CD4-positive, alpha-beta T cell treated with Interferon gamma for 1 hour (primary cell): ENCODE data around the gene BTBD17.
"Not testable (repeated sequence)": the region's sequence is repeated elsewhere in the genome, so short reads cannot be mapped to it uniquely, and the experiment has no call there.

Source experiments
- DNase-seq: peaks from one replicate; pipeline ENCODE4 v3.0.0-alpha.2; 2020

The BTBD17 gene, protein sequence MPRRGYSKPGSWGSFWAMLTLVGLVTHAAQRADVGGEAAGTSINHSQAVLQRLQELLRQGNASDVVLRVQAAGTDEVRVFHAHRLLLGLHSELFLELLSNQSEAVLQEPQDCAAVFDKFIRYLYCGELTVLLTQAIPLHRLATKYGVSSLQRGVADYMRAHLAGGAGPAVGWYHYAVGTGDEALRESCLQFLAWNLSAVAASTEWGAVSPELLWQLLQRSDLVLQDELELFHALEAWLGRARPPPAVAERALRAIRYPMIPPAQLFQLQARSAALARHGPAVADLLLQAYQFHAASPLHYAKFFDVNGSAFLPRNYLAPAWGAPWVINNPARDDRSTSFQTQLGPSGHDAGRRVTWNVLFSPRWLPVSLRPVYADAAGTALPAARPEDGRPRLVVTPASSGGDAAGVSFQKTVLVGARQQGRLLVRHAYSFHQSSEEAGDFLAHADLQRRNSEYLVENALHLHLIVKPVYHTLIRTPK

DNA sequence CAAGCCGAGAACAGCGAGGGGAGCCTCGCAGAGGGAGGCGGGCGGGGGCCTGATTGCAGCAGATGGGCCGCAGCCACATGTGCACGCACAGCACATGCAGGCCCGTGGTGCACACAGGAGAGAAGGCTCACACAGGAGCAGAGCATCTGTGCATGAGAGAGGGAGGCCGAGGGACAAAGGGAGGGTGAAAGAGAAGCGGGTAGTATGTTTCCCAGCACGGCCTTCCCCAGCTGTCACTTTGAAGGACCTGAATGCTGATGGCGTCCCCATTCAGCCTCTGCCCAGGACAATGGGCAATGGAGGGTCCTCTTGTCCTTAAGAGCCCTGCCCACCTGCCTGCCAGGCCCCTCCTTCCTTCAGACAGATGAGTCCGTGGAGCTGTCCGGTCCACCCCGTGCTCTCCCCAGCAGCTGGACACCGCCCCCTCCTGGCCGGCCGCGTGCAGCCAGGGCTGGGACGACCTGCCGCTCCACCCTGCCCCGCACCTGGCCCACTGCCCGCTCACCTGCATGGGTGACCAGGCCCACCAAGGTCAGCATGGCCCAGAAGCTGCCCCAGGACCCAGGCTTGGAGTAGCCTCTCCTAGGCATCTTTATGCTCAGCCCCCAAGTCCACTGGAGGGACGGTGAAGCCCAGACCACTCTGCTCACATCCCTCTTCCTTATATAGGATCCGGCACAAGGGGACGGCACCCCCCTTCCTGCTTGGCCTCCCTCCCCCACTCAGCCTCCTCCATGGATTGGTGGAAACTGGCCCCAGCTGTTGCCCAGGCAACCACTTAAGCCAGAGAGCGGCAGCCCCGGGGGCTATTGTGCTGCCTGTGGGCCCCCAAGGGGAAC is at the start of gene BTBD17:
Gene BTBD17, minus strand, starts transcription at position 639 of the 839 bp plus-strand sequence. Its CDS starts 49 bp downstream, at position 590.
- peak; percentile 11 for DNase-seq

DNA sequence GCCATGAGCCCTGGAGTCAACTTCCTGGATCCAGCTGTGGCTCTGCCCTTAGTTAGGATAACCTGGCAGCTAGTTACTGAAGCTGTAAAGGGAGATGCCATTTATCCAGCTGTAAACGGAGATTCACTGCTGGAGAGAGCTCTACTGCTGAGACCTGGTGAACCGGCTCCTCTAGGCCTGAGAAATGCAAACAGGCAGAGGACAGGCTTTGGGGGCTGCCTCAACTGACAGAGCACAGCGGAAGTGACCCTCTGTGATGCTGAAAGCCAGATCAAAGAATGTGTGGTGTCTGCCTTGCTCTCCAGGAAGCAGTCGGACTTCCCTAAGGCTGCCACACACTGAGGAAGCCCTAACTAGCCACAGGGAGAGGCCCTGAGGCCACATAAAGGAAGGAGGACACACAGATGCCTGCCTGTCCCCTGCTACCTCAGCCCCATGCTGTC is 48.4 kb upstream of the BTBD17 start:
- no peak for DNase-seq

DNA sequence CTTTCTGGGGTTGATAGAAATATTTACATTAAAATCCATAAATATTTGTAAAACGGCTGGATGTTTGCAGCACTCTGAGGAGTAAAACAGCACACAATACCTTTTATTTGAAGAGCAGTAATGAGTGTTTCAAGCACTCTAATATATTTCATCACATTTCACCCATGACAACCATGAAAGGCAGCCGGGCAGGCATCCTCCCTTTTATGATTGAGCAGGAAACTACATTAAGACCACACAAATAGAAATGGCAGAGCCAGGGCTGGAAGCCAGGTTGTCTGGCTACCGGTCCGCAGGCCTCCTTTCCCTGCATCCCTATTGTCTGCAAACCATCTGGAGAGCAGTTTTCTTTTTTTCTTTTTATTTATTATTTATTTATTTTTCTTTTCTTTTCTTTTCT is 47.1 kb upstream of the BTBD17 start:
- no peak for DNase-seq

DNA sequence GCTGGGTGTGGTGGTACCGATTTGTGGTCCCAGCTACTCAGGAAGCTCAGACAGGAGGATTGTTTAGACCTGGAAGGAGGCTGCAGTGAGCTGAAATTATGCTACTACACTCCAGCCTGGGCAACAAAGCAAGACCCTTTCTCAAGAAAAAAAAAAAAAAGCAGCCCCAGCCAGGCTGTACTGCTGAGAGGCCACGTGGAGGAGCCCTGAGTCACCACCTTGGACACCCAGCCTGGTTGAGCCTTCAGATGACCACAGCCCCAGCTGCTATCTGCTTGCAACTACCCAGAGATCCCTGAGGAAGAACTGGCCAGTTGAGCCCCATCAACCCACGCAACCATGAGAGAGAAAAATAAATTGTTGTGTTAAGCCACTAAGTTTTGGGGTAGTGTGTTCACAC is 46.6 kb upstream of the BTBD17 start:
- DNase-seq = no peak

DNA sequence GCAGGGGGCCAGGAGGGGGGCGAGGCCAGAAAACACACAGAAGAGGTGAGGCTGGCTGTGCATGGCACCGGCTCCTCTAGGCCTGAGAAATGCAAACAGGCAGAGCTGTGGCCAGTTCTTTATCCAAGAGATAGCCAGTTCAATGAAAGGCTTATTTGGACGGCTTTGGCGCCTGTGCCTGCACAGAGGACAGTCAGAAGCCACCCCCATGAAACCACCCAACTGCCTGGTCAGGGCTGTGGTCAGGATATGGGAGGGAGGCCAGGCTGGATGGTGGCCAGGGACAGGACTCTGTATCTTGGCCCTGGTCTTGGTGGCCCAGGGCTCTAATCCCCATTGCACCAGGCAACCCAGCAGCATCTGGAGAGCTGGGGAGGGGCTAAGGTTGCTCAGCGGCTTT is 45.7 kb upstream of the BTBD17 start:
- no peak for DNase-seq

DNA sequence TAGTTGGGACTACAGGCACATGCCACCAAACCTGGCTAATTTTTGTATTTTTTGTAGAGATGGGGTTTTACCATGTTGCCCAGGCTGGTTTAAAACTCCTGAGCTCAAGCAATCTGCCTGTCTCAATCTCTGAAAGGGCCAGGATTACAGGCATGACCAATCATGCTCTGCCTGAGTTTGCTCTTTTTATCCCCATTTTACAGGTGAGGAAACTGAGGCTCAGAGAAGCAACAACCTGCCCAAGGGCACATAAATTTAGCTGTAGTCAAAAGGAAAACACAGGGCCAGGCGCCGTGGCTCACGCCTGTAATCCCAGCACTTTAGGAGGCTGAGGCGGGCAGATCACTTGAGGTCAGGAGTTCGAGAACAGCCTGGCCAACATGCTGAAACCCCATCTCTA is 43.6 kb upstream of the BTBD17 start:
- not testable (repeated sequence) for DNase-seq

DNA sequence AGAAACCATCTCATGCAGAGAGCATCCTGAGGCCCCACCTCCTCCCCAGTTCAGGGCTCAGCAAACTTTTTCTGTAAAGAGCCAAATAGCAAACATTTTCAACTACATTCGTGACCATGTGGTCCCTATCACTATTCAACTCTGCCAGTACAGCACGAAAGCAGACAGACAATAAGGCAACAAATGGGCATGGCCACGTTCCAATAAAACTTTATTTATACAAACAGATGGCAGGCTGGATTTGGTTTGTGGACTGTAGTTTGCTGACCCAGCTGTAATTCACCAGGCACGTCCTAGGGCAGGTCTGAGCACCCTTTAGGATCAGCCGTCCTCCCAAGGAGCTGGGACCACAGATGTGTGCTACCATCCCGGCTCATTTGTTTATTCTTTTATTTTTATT is 43.1 kb upstream of the BTBD17 start:
- no peak for DNase-seq

DNA sequence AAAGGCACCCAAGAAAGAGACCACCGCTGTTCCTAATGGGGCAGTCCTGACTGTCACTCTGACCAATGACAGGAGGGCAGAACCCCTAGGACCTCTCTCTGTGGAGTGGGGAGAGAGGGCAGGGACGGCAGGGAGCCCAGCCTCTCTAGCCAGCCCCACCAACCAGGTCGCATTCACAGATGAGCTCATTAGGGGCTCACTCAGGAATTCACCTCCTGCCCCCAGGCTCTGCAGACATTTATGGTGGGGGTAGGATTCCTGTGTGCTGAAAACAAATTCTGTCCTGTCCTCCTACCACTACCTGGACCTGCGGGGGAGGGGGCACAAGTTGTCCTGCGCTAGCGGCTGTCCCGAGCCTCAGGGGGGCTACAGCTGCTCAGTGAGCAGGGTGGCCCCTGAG is 42.5 kb upstream of the BTBD17 start:
- DNase-seq = no peak

DNA sequence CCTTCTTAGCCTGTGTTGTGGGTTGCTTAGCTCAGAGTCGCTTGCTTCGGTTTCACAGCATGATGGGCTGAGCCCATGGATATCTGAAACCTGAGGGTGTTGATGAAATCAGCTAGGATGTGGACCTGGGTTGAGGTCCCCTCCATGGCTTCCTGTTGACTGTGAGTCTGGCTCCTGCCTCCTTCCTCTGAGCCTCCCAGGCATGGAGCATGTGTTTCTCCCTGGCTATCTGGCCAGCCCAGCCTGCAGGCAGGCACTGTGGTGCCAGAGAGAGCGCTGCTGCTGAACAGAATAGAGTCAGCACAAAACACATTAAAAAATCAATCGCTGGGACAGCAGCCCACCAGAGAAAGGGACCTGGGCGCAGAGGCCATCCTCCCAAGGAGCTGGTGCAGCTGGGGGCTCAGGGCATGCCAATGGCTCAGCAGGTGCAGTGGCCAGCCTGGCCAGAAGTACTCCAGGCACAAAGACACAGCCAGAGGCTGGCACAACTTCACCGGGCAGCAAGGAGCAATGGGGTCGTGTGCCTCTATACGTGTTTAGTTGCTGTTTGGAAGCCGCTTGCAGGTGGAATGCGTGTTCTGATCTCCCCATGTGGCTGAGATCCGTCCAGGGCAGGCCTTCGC is 42.0 kb upstream of the BTBD17 start:
- DNase-seq = no peak

DNA sequence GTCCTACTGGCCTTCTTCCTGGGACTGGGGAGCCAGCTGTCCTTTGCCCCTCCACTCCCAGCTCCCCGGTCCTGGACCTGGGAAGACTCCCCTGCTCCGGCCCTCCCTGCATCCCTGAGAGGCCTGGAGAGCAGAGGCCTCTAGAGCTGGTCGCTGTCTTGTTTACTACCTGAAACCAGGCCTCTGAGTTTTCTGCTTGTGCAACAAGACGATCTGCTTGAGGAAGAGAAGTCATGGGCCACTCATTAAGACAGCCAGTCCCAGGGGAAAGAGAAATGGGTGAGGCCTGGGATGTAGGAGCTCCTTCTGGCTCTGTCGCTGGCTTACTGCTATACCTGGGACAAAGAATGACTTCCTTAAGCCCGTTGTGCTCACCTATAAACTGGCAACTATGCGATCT is 40.4 kb upstream of the BTBD17 start:
- DNase-seq = no peak

DNA sequence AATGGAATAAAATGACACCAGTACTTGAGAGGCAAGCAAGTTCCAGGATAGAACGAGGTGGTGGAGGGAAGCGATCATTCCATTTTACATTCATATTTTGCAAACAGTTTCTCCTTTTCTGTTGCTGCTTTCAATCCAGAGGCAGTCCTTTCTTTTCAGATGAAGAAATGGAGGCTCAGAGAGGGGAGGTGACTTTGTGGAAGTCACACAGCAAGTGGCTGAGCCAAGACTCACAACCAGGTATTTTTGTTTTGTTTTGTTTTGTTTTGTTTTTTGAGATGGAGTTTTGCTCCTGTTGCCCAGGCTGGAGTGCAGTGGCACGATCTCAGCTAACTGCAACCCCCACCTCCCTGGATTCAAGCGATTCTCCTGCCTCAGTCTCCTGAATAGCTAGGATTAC is 34.9 kb upstream of the BTBD17 start:
- no peak for DNase-seq

DNA sequence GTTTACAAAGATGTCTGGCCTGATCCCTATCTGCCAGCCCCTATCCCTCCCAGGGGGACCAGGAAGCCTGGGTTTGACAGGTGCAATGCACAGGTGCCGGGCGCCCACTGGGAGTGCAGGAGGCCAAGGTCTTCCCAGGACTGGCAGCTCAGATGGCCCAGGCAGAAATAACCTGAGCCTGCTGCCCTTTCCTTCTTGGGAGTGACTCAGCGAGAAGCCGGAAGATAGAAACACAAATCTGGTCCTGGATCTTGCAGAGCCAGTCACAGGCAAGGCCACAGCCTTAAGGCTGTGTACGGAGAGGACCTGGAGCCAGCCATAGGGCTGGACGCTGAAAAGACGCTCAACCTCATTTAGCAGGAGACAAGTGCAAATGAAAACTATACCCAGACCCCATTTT is 33.3 kb upstream of the BTBD17 start:
- no peak for DNase-seq

DNA sequence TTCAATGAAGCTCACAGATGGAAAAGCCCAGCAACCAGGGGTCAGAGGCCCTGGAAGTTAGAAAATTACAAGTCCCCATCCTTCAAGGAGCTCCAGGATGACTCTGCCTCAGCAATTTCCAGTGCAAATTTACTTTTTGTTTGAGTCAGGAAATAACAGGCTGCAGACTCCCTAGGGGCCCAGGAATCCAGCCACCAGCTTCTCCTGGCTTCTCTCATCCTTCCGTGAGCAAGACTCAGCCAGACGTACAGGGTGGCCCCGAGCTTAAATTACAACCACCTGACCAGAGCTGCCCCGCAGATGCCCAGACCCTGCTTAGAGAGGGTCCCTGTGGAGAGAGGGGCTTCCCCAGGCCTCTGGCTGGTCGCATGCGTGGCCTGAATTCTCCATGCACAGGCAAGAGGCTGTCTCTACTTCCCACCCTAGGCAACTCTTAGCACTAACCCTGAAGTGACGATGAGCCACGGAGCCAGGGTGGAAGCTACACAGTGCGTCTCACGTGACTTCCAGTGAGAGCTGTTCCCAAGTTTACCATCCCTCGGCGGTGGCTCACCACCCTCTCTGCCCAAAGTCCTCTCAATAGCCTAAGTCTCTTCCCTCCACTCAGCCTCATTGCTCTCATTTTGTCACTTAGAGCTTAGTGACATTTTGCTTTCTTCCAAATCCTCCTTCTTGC is 32.7 kb upstream of the BTBD17 start:
- no peak for DNase-seq

DNA sequence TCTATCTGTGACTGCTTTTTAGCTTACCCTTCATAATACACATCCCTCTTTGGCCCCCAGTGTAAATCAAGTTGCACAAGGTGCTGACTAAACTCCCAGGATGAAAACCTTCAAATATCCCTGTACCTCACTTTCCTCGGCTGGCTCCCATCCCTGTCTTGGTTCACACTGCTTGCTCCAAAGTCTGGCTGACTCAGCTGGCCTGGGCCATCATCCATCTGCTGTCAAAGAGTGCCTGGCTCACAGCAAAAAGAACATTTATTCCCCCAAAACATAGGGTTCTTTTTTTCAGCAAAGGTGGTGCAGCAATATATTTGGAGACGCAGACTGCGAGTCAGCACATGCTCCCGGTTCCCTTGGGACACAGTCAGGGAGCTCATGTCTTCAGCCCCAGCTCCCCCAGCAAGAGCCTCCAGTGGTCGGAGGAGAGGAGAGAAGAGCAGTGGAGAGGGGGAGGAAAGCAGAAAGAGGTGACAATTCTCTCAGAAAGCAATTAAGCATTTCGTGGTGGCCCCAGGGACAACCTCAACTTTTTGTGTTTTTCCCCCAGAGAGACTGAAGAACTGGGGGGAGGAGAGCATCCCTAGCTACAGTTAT is 31.8 kb upstream of the BTBD17 start:
- no peak for DNase-seq

DNA sequence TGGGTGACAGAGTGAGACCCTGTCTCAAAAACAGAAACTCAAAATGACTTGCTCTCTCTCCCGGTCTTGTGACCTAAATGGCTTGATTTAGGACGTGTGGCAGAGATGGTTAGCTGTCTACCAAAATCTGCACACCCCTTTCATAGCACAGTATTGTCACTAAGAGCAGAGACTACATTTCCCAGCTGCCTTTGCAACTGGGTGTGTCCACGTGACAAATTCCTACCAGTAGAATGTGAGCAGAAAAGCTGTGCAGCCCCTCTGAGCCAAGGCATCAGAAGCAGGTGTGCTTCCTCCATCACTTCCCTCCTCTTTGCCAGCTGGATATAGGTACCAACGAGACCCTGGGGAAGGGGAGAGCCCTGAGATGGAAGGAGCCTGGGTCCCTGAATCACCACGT is 31.2 kb upstream of the BTBD17 start:
- DNase-seq = no peak

DNA sequence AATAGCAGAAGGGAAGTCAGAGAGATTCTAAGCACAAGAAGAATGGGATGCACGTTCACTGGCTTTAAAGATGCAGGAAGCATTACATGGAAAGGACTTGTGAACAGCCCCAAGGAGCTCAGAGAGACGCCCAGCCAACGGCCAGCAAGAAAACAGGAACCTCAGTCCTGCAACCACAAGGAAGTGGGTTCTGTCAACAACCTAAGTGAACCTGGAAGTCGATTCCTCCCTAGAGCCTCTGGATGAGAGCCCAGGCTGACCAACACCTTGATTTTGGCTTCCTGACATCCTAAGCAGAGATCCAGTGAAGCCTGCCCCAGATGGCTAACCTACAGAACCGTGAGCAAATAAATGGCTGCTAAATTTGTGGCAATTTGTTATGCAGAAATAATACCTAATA is 30.1 kb upstream of the BTBD17 start:
- DNase-seq = no peak

DNA sequence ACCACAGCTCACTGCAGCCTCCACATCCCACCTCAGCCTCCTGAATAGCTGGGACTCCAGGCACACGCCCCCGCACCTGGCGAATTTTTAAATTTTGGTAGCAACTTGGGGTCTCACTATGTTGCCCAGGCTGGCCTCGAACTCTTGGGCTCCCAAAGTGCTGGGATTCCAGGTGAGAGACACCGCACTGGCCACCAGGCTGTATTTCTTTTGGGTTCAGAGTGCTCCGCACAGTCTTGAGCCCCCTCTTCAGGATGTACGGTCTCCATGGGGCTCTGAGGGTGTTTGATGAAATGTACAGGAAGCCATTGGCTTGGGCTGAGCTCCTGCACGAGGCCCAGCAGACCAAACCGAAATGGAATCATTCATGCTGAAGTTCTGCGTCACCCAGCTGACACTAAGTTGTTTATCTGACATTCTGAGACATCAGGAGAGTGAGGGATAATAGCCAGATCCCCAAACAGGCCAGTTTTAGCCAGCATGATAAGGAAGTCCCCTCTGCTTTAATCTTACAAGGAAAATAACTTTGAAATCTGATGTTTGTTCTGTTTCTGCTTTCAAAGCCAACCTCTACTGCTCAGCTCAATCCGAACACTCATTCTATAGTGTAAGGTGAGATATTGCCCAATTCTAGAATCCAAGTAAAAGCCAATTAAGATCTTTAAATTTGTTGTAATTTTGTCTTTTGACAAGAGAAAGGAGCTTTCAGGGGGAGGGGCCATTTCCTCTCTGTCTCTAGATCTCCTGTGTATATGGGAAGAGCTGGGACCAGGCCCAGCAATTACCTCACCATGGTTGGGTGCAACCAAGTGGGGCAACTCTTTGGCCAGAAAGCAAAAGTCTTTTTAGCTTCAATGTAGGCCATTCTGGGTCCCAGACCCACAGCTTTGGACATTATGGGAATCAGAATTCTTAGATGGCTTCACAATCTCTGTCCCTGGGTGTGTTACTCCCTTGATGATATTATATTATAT is 29.3 kb upstream of the BTBD17 start:
- no peak for DNase-seq

DNA sequence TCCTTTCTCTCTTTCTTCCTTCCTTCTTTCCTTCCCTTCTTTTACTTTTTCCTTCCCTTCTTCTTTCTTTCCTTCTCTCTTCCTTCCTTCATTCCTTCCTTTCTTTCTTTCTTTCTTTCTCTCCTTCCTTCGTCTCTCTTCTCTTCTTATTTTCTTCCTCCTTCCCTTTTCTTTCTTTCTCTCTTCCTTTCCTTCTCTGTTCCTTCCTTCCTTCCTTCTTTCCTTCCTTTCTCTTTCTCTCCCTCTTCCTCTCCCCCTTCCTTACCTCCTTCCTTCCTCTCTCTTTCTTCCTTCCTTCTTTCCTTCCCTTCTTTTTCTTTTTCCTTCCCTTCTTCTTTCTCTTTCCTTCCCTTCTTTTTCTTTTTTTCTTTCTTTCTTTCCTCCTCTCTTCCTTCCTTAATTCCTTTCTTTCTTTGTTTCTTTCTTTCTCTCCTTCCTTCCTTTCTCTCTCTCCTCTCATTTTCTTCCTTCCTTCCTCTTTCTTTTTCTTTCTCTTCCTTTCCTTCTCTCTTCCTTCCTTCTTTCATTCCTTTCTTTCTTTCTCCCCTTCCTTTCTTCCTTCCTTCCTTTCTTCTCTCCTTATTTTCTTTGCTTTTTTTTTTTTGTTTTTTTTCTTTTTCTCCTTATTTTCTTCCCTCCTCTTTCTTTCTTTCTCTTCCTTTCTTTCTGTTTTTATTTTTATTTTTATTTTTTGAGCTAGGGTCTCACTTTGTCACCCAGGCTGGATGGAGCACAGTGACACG is 28.4 kb upstream of the BTBD17 start:
- DNase-seq = no peak

DNA sequence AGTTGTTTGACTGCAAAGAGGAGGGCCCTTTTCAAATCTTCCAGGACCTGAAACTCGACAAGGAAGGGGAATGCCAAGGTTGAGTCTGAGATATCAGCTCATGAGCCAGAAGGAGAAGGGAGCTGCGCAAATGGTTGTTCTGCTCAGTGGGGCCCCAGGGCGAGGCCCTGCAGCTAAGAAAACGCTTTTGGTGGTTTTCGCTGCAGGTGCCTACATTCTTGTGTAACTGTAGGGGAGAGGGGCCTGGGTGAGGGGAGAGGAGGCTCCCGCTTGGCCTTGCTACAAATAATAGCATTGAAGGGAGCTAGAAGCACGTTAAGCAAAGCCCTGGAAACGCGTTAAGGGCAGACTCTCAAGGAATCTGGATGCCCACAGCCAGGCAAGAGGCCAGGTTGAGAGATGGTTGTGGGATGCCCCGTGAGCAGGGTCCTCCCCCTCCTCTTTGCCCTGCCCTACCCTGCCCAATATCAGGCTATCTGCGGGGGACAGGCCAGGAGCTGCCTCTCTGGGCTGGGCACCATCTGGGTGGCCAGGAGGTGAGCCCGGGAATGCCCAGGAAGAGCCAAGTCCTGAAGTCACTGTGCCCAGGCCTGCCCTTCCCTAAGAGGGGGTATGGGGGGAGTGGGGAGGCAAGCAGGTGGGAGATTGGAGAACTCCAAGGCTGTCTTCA is 27.6 kb upstream of the BTBD17 start:
- no peak for DNase-seq
